MM.1S (cell line): ENCODE results near the gene RPL32.

Source experiments
- DNase-seq: peaks from one replicate; pipeline ENCODE4 v3.0.0-alpha.2; 2015
- H2AFZ ChIP-seq: fragments of 300-600 bp; sonication (generic); 2 replicates; pipeline ENCODE4 v1.6.0; 2016; ENCODE audit warnings: antibody characterized with exemption, low read length
- H3F3A ChIP-seq: fragments of 300-600 bp; sonication (generic); 2 replicates; pipeline ENCODE4 v1.6.1; 2016; ENCODE audit warnings: mild to moderate bottlenecking, antibody characterized with exemption, low read length, moderate library complexity, mixed read lengths; ENCODE audit not compliant: insufficient read depth
- H3K27ac ChIP-seq: fragments of 300-600 bp; sonication (generic); 2 replicates; pipeline ENCODE4 v1.5.1; 2016; ENCODE audit warnings: mild to moderate bottlenecking, low read length
- H3K27me3 ChIP-seq: fragments of 300-600 bp; sonication (generic); replicated peaks from 2 replicates; pipeline ENCODE4 v1.6.0; 2016; ENCODE audit warnings: low read length; ENCODE audit not compliant: insufficient read depth
- H3K36me3 ChIP-seq: fragments of 300-600 bp; sonication (generic); replicated peaks from 2 replicates; pipeline ENCODE4 v1.6.1; 2016; ENCODE audit warnings: mild to moderate bottlenecking, low read length, mixed read lengths; ENCODE audit not compliant: insufficient read depth
- H3K4me1 ChIP-seq: fragments of 300-600 bp; sonication (generic); 2 replicates; pipeline ENCODE4 v1.6.1; 2016; ENCODE audit warnings: low read length, mixed read lengths
- H3K4me2 ChIP-seq: fragments of 300-600 bp; sonication (generic); 2 replicates; pipeline ENCODE4 v1.6.0; 2016; ENCODE audit warnings: low read depth, low read length
- H3K4me3 ChIP-seq: fragments of 300-600 bp; sonication (generic); 2 replicates; pipeline ENCODE4 v1.5.1; 2016; ENCODE audit warnings: low read length, mixed read lengths
- H3K79me2 ChIP-seq: fragments of 300-600 bp; sonication (generic); 2 replicates; pipeline ENCODE4 v1.6.1; 2016; ENCODE audit warnings: mixed run types, low read length, mixed read lengths
- H3K9ac ChIP-seq: fragments of 300-600 bp; sonication (generic); 2 replicates; pipeline ENCODE4 v1.6.1; 2016; ENCODE audit warnings: low read length, mixed read lengths
- H3K9me2 ChIP-seq: fragments of 300-600 bp; sonication (generic); replicated peaks from 2 replicates; pipeline ENCODE4 v1.6.1; 2016; ENCODE audit warnings: mild to moderate bottlenecking, low read length, mixed read lengths; ENCODE audit not compliant: insufficient read depth
- H3K9me3 ChIP-seq: fragments of 300-600 bp; sonication (generic); replicated peaks from 2 replicates; pipeline ENCODE4 v1.6.1; 2016; ENCODE audit warnings: mild to moderate bottlenecking, low read length, mixed read lengths; ENCODE audit not compliant: insufficient read depth
- H4K20me1 ChIP-seq: fragments of 300-600 bp; sonication (generic); 2 replicates; pipeline ENCODE4 v1.6.1; 2016; ENCODE audit warnings: mild to moderate bottlenecking, low read length, moderate library complexity, mixed read lengths; ENCODE audit not compliant: insufficient read depth
- CTCF ChIP-seq: fragments of 300-600 bp; sonication (generic); IDR thresholded peaks from 2 replicates; pipeline ENCODE4 v1.5.1; 2016; ENCODE audit warnings: antibody characterized with exemption, low read length, mixed read lengths
- EZH2 ChIP-seq: fragments of 300-600 bp; sonication (generic); optimal IDR thresholded peaks from 2 replicates; pipeline ENCODE3; 2017; ENCODE audit warnings: low read depth, mild to moderate bottlenecking, antibody characterized with exemption, low read length, mixed read lengths
- EZH2phosphoT487 ChIP-seq: fragments of 300-600 bp; sonication (generic); IDR thresholded peaks from 2 replicates; pipeline ENCODE4 v1.6.1; 2018; ENCODE audit warnings: antibody characterized with exemption, low read length

The RPL32 gene

GRCh38 chr3:12810961-12811360 lies 30.4 kb downstream of the RPL32 start:
- no peak for DNase-seq

GRCh38 chr3:12810013-12810780 lies 31.2 kb downstream of the RPL32 start:
- no peaks in the 10 kb centered on the region for H3K27me3 ChIP-seq
- H3K79me2 ChIP-seq = no peaks in the 10 kb centered on the region
- H3K9me3 ChIP-seq = no peaks in the 10 kb centered on the region
- peak overlapping the region; percentile 11; the same call in 1 of the 2 replicates for H3K9ac ChIP-seq
- H3K36me3 ChIP-seq = no peaks in the 10 kb centered on the region
- no peaks in the 10 kb centered on the region for H3K4me1 ChIP-seq
- H3K4me2 ChIP-seq = peak overlapping the region; percentile 54
- no peaks in the 10 kb centered on the region for H3K9me2 ChIP-seq
- no peak for TF ChIP-seq EZH2phosphoT487
- peak; percentile 54 for TF ChIP-seq CTCF
- H3K4me3 ChIP-seq = peak overlapping the region; percentile 64
- peak; percentile 75 for DNase-seq
- peak overlapping the region; percentile 63 for H2AFZ ChIP-seq
- H4K20me1 ChIP-seq = no peaks in the 10 kb centered on the region
- no peak overlapping the region for H3K27ac ChIP-seq
- H3F3A ChIP-seq = no peaks in the 10 kb centered on the region

More at GRCh38 chr3:12810961-12811360, 30.4 kb downstream of the RPL32 start:
- TF ChIP-seq EZH2 = no peak
- no peak for TF ChIP-seq CTCF
- no peak for TF ChIP-seq EZH2phosphoT487
- Histone ChIP-seq H3K4me3 (no peak overlapping the region), H3K9me2 (no peaks in the 10 kb centered on the region), H4K20me1 (no peaks in the 10 kb centered on the region), H3K79me2 (no peaks in the 10 kb centered on the region), H3K27ac (no peak overlapping the region), H2AFZ (0 out of 2 replicates have a peak overlapping the region, but pooled peaks have one; percentile 48), H3F3A (no peaks in the 10 kb centered on the region), H3K4me1 (no peaks in the 10 kb centered on the region), H3K9ac (no peak overlapping the region), H3K36me3 (no peaks in the 10 kb centered on the region), H3K9me3 (no peaks in the 10 kb centered on the region), H3K27me3 (no peaks in the 10 kb centered on the region), H3K4me2 (peak overlapping the region; percentile 54; the same call in 1 of the 2 replicates)

- H3K9ac ChIP-seq = no peak overlapping the region
- no peaks in the 10 kb centered on the region for H3K79me2 ChIP-seq
- H2AFZ ChIP-seq = no peak overlapping the region
- no peak overlapping the region for H3K27ac ChIP-seq
- H3K4me2 ChIP-seq = peak overlapping the region; percentile 40; the same call in 1 of the 2 replicates
- H3K36me3 ChIP-seq = no peaks in the 10 kb centered on the region
- no peaks in the 10 kb centered on the region for H3K27me3 ChIP-seq
- H3K9me3 ChIP-seq = no peaks in the 10 kb centered on the region
- H3K9me2 ChIP-seq = no peaks in the 10 kb centered on the region
- H3K4me1 ChIP-seq = no peaks in the 10 kb centered on the region
- no peak for TF ChIP-seq EZH2phosphoT487
- H3F3A ChIP-seq = no peaks in the 10 kb centered on the region
- H3K4me3 ChIP-seq = no peak overlapping the region
- H4K20me1 ChIP-seq = no peaks in the 10 kb centered on the region
- DNase-seq = no peak
Measured at GRCh38 chr3:12809435-12809834, 31.9 kb downstream of the RPL32 start.

GRCh38 chr3:12809001-12809400 lies 32.4 kb downstream of the RPL32 start:
- no peak for DNase-seq
- H3K36me3 ChIP-seq = no peaks in the 10 kb centered on the region
- H3K27ac ChIP-seq = no peak overlapping the region
- no peaks in the 10 kb centered on the region for H4K20me1 ChIP-seq
- H3K9me3 ChIP-seq = no peaks in the 10 kb centered on the region
- H3F3A ChIP-seq = no peaks in the 10 kb centered on the region
- no peak overlapping the region for H3K9ac ChIP-seq
- no peaks in the 10 kb centered on the region for H3K4me1 ChIP-seq
- H3K9me2 ChIP-seq = no peaks in the 10 kb centered on the region
- no peaks in the 10 kb centered on the region for H3K79me2 ChIP-seq
- no peak overlapping the region for H3K4me2 ChIP-seq
- H3K27me3 ChIP-seq = no peaks in the 10 kb centered on the region
- no peak for TF ChIP-seq CTCF
- TF ChIP-seq EZH2phosphoT487 = no peak
- no peak for TF ChIP-seq EZH2
- no peak overlapping the region for H3K4me3 ChIP-seq
- no peak overlapping the region for H2AFZ ChIP-seq
